Stromal cell of bone marrow (primary cell): ENCODE measurements around the gene HCN4.

Experiments
- DNase-seq: peaks from one replicate; pipeline ENCODE4 v3.0.0-alpha.2; 2012; ENCODE audit warnings: low read depth

HCN4 gene

GRCh38 chr15:73296609-73297353 is 72.0 kb downstream of the HCN4 start:
- DNase-seq, result no peak

DNA sequence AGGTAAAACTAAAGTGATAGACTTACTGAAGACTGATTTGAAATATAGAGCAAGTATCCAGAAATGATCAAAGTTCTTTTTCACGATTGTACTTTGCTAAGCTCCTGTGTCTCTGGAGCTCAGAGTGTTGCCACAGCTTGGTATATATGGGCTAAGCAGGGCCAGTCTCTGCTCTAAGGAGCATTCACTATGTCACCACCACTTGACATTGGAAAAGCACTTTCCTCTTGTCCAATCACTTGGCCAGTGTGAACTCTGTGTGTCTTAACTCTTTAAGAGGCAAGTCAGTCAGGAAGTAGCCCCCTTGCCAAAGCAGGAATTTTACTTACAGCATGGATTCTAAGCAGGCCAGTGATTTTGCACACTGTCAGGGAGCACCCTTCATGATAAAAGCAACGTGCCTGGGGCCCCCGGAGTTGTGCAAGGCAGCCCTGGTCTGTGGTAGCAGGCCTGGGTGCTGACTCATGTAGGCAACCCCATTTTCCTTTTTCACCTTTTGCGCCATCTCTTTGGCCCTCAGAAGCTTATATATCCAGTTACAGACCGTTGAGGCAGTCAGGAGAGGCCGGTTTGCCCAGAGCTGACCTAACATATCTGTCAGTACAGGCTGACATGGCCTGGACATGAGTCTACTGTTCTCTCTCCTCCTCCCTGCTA is 73.0 kb downstream of the HCN4 start:
- DNase-seq, result no peak

- DNase-seq, result no peak
These were observed 75.0 kb downstream of the HCN4 start for GRCh38 chr15:73293773-73294172.

GRCh38 chr15:73291441-73291840 is 77.3 kb downstream of the HCN4 start:
- no peak for DNase-seq

- no peak for DNase-seq
These were observed 81.7 kb downstream of the HCN4 start for GRCh38 chr15:73287019-73287418.

GRCh38 chr15:73286311-73286710 is 82.4 kb downstream of the HCN4 start:
- DNase-seq, result no peak

- DNase-seq, result no peak
These were observed 84.6 kb downstream of the HCN4 start for GRCh38 chr15:73284090-73284716.

DNA sequence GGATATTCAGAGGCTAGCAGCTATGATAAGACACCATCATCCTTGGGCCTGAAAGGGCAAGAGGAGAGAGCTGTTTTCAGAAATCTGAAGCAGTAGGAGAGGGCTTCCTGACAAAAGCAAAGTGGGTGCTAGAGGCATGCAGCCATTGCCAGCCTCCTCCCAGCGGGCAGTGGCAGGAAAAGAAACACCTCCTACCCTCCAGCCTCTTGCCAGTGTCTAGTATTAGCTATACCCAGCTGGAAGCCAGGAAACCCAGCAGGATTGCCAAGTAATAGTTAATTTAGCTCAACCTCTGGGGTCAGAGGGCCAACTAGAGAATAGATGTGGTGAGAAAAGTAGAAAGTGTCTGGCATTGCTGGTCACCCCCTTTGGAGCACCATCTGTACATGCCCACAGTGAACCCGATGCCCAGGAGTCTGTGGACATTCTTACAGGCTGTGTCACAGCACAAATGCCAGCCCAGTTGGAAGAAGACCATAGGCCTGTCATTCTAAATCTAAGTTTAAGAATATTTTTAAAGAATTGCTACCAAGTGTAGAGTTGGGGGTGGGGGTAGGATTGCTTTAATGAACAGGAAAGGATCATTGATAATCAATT is 85.3 kb downstream of the HCN4 start:
- DNase-seq, result no peak

GRCh38 chr15:73282567-73283365 is 86.0 kb downstream of the HCN4 start:
- DNase-seq, result no peak

- no peak for DNase-seq
These were observed 92.9 kb downstream of the HCN4 start for GRCh38 chr15:73275862-73276261.

- DNase-seq, result peak; percentile 57
These were observed 95.4 kb downstream of the HCN4 start for GRCh38 chr15:73273181-73274002.

GRCh38 chr15:73270366-73271097 is 98.2 kb downstream of the HCN4 start:
- no peak for DNase-seq
